ENCODE results near the gene HTRA1. TPM values are rescaled to one million over a fixed set of nuclear protein-coding genes. Genes with fewer than 3 reads are reported as not detected.
A peak's percentile ranks its signal among the peaks of the same experiment; 100 is the strongest.

The HTRA1 gene
- total RNA-seq, 1 experiment from 2014 or later: 43.1 TPM

DNA sequence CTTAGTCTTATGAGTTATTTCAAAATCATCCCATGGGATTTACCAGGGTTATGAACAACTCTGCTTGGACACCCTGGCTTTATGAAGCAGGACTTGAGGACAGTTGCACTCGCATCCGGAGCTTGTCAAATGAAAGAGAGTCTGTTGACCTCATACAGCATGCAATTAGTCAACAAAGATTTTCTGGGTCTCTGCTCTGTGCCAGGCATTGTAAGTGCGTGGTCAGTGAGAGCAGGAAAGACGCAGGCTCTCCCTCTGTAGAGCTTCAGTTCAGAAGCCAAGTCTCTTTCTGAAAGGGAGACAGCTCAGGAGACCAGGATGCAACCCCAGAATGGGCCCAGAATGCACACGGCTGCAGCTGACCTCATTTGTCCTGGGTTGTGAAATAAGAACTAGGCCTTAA lies 53.7 kb downstream of the HTRA1 start:
- no peak for DNase-seq (ENCODE audit: low read depth)

DNA sequence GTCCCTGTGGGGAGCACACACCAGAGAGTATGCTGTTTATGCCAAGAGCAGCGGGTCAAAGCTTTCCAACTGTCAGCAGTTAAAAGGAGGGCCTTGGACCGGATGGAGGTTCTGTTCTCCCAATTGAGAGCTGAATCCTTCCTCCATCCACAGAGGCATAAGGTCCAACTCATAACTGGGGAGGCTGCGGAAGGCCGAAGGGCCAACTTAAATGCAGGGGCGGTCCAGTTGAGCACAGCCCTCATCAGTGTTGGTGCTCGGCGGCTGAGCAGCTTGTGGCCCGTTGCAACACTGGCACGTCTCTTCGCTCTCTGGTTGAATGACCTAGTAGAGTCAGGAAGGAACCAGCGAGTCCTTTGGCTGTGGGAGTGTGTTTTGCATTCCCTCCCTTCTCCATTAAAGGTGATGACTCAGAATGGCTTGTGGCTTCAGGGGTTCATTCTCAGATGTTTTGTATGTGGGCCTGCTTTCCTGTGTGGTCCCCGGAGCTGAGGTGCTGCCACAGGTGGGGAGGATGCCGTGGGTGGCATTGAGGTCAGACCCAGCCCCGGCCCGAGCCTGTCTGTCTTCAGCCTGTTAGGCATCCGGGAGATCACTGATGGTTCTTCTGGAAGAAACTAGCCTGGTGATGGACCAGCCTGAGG lies 54.4 kb downstream of the HTRA1 start:
- peak; percentile 70 for DNase-seq (ENCODE audit: low read depth)

DNA sequence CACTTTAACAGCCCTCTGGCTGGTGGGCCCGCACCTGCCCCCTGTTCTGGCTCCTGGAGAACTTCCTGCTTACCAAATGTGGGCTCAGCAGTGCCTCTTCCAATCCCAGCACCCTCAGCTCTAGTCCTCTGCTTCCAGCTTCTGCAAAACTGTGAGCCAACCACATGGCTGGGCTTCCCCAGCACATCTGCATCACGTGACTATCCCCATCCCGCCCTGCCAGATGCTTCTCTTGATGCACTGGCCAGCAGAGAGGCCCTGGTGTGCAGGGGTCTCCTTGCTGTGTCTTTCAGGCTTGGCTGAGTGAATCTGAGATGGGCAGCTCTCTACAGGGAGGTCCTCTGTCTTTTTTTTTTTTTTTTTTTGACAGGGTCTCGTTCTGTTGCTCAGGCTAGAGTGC lies 55.4 kb downstream of the HTRA1 start:
- DNase-seq (ENCODE audit: low read depth): no peak

DNA sequence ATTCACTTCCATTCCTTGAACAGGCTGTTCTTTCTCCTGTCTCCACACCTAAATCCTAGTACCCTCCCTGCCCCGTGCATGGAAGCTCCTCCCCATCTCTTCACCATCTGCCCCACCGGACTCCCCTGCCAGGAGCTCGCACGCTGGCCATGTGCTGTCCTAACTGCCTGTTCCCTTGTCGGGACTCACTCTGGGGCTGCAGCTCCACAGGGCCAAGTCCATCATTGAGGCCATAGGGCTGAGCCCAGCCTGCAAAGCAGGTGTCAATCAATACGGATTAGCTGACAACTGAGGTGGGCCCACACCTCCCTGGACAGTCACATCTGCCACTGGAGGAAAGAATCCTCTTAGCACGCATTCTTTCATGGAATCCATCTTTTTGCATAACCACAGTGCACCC lies 57.8 kb downstream of the HTRA1 start:
- no peak for DNase-seq (ENCODE audit: low read depth)

DNA sequence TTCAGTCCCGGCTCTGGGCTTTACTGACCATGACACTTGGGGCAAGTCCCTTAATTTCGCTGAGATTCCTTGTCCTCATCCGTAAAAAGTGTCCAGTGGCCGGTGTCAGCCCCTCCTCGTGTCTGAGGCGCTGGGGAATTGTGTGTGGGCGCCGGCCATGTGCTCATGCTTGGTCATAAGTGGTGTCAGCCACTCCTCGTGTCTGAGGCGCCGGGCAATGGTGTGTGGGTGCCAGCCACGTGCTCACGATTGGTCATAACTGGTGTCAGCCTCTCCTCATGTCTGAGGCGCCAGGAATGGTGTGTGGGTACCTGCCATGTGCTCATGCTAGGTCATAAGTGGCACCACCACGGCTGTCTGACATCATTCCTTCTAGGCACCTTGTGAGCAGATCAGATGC lies 58.5 kb downstream of the HTRA1 start:
- no peak for DNase-seq (ENCODE audit: low read depth)

DNA sequence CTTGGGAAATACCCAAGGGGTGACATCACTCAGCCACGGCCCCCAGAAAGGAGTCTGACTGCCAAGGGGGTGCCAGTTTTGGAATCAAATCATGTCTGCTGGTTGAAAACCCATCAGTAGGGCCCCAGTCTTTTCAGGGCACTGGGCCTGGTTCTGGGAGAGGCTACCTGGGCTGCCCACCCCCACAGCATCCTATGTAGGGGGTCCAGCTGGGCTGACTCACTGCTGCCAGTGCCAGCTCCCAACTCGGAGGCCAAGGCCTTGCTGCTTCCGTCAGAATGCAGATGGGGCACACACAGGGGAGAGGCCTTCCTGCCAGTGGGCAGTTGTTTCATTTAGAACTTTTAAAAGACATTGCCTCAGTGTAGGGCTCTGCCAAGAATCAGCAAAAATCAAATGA lies 59.7 kb downstream of the HTRA1 start:
- DNase-seq (ENCODE audit: low read depth): peak; percentile 63

DNA sequence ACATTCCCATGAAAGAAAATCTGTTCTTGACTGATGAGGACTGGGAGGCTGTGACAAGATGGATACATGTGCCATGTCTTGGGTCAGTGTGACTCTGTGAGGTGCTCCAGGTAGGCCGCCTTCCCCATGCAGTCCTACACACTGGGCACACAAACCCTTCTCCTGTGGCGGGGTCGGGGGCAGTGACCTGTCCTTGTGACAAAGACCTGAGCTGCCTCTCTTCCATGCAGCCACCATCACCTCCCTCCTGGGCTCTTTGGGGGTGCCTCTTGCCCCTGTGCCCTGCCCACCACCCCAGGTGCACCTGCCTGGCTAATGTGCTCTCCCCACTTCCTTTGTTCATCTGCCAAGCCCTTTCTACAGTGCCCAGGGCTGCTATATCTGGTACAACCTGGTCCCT lies 63.5 kb downstream of the HTRA1 start:
- no peak for DNase-seq (ENCODE audit: low read depth)

DNA sequence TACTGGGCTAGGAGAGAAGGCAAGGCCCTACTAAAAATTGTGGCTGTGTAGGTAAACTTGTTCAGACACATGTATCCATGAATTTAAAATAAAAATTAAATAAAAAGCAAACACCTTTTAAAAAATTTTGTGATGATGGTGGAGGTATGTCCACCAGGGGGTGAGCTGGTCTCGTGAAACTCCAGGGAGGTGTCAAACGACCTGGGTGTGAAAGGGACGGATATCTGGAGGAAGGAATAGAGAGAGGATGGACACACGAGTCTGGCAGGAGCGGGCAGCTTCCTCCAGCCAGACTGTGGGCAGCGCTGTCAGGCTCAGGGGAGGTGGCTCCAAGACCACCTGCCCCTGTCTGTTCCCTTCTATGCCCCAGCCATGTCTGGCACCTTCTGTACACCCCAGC lies 64.4 kb downstream of the HTRA1 start:
- no peak for DNase-seq (ENCODE audit: low read depth)

DNA sequence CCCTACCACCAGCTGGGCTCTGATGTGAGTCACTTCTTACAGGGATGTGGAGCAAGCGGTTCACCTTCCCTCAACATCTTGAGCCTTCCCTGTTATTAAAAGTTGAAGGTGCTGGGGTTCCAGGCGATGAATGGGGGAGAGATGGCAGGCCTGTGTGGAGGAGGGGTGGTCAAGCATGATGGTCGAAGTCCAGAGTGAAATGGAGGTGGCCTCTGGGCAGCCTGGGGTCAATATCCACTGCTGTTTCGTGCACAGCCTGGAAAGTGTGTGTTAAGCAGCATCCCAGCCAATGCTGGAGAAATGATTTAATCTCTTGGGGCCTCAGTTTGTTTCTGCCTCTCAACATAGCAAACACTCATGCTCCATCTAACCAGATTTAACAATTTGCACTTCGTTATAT lies 65.5 kb downstream of the HTRA1 start:
- no peak for DNase-seq (ENCODE audit: low read depth)

DNA sequence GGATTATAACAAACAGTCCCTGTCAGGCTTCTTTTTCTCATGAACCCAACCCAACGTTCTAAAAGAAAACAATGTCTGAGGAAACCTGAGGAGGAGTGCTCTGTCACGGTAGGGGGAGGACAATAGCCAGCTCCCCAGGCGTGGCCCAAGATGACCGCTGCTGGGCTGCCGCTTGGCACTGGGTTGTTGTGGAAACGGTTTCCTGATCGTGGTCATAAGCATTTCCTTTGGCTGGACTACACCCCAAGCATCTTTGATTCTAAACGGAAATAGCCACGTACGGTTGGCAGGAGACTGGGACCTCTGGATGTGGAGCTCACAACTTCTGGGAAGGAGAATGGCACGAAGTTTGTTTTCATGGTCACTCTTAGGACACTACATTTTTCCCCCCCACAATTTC lies 68.8 kb downstream of the HTRA1 start:
- peak; percentile 28 for DNase-seq (ENCODE audit: low read depth)

DNA sequence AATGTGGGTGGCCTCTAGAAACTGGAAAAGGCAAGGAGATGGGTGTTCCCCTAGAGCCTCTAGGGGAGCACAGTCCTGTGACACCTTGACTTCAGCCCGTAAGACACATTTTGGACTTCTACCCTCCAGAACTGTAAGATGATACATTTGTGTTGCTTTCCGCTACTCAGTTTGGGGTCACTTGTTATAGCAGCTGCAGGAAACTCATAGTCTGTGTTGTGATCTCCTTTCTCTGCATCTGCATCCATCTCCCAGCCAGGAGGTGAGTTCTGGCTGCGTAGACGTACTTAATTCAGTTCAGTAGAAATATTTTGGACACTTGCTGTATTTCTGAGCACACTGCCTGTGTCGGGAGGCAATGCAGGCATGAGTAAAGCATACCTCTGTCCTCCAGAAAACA lies 69.9 kb downstream of the HTRA1 start:
- no peak for DNase-seq (ENCODE audit: low read depth)

DNA sequence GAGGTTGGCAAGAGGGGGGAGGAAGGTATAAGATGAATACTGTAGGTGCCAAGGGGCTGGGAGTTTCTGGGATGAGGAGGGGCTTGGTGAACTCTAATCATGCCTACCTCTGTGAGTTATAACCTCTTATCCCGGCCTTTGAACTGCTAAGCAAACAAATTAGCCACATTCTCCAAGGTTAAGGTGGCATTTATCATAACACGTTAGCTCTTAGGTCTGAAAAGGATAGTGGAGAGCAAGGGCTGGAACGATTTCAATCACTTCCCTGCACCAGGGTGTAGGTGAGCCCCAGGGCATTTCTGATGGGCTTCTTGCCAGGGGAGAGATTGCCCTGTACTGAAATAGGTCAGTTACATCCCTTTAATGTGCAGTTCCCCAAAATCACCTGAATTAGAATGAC lies 70.6 kb downstream of the HTRA1 start:
- DNase-seq (ENCODE audit: low read depth): no peak

DNA sequence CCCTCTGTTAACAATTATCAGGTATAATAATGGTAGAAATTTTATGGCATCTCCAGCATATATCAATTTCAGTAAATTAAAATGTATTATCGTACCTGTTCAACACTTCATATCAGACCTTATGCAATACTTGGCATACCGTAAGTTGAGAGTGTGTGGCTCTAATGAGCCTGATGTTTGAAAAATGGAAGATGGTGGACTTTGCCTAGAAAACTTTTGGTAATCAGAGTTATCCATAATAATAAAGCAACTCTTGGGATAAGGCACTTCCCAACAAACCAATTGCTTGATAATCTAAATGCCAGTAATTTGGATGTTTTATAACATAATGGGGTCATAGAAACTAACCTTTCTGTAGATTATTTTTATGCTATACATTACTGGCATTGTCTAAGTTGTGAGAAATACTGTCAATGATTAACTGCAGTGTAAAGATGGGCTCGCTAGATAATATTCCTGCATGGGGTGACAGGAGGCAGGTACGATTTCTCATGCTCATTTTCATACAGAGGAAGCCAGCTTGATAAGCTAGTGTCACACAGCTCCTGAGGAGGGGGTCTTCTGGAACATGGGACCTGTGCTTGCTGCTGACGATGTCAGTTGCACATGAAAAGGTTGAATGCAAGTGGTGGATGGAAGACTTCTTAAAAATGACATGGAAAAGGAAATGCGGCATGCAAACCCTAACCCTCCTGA lies 71.4 kb downstream of the HTRA1 start:
- DNase-seq (ENCODE audit: low read depth): no peak

DNA sequence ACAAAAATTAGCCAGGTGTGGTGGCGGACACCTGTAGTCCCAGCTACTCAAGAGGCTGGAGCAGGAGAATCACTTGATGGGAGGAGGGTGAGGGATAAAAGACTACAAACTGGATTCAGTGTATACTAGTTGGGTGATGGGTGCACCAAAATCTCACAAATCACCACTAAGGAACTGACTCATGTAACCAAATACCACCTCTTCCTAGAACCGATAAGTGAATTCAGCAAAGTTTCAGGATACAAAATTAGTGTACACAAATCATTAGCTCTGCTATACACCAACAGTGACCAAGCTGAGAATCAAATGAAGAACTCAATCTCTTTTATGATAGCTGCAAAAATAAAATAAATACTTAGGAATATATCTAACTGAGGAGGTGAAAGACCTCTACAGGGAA lies 76.2 kb downstream of the HTRA1 start:
- DNase-seq (ENCODE audit: low read depth): no peak

DNA sequence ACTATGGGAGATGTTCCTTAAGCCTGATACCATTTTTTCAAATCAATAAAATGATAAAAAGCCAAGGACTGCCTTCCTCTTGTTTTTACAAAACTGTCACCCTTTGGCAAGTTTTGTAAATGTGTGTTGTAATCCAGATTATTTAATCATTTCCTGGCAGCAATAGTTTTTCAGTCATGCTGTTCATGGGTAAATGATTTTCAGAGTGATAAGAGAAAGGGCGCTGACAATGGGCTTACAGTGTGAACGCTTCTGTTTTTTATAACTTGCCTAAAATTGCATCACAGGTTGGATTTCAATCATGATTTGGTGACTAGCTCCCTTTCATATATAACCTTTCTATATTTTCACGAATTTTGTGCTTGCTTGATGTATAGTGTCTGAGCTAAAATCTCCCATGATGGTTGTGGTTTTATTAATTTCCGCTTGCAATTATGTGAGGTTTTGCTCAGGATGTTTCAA lies 80.2 kb downstream of the HTRA1 start:
- no peak for DNase-seq (ENCODE audit: low read depth)

DNA sequence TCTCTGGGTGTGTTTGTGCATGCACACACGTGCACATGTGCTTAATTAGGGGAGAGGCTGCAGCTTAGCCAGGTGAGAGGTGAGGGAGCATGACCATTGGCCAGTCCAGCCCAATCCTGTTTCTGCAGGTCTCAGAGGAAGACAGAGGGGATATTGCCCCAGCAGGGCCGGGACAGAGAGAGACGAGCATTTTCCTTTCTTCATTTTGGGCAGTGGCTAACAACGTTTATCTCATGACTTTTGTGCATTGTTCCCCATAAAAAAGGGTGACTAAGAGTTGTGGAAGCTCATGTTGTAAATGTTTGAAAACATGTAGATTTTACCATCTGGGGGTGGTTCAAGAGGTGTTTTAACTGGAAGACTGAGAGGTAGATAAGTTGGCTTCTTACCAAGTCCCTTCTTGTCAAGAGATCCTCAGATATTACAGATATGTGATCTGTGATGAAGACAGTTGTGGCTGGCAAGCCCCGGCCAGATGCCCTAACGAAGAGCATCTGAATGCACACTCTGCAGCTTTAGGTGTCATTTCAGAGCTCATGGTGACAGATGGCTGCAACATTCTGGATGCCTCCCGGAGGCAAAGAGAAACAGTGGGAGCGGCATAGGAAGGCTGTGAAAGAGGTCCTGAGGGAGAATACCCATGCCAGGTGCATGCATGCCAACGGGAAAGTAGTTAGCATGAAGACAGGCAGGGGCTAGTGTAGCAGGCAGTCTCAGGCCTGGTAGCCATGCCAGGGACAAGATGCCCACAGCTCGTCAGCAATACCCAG lies 82.5 kb downstream of the HTRA1 start:
- DNase-seq (ENCODE audit: low read depth): no peak

DNA sequence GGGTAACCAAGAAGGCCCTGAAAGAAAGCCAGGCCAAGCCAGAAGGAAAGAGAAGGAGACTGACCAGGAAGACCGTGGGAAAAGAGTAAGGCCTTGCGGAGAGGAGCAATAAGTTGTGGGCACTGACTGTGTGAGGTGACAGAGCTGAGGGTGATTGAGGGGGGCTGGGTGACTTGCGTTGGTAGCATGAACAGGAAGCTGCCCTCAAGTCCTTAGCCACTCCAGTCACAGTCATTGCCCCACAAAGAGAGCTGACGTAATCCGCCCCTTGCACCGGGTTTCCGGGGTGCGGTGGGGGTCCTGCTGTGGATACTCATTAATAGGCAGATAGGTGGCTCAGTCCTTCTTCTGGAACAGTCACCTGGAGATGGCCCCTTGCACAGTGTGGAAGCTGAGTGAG lies 83.1 kb downstream of the HTRA1 start:
- DNase-seq (ENCODE audit: low read depth): no peak

DNA sequence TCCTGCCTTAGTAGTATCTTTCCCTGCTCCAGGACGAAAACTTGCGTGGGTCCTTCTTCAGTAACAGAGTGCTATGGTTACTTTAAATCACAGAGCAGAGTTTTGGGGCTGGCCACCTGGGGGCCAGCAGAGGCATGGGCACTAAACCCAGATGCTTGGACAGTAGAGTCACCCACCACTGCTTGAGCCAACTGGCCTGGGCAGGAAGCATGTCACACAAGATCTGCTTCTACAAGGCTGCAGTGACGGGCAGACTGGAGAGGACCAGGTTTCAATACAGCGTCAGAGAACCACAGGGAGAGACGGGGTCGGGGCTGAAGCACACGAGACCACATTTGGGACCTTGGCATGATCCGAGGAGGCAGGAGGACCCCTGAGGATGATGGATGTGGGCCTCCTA lies 84.9 kb downstream of the HTRA1 start:
- DNase-seq (ENCODE audit: low read depth): no peak

DNA sequence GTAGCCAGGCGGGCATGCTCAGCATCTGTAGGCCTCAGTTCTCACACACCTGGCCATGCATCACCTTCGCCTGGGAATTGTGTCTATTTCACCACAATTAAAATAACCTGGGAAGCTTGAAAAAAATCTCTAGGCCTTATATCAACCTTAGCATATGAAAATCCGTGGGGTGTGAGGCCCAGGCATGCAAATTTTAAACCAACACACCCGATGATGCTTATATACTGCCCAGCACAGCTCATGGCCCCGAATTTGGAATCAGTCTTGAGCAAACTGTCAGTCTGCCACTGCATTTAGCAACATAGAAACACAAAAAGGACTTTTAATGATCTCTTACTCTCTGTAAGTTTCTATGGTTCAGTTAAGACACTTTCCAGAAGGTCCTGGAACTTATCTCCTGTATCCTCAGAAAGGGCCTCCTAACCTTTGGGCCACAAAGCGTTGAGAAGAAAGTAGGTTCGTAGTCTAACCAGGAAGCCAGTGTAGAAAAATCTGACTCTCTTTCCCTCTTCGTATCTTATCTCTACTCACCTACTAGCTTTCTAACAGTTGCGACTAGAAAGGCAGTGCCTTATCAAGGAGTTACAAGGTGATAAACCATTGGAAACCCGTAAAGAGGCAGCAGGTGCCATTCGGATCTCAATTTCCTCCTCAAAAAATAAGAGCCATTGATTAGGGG lies 87.2 kb downstream of the HTRA1 start:
- DNase-seq (ENCODE audit: low read depth): no peak

DNA sequence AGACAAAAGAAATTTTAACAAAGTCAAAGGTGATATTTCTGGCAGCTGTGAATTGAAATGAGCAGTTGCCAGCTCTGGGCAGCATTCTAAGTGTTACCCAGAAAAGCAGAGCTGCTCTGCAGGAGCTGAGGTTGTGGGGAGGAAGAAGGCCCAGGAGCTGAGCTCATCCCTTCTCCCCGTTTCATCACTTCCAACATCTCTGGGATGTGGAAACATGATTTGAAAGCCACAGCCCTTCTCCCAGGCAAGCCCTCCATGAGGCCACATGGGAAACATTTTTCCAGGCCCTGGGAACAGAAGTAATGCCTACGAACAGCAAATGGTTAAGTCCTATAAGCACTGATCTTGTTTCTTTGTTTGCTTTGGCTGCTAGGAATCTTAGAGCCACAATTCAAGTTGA lies 88.3 kb downstream of the HTRA1 start:
- no peak for DNase-seq (ENCODE audit: low read depth)

DNA sequence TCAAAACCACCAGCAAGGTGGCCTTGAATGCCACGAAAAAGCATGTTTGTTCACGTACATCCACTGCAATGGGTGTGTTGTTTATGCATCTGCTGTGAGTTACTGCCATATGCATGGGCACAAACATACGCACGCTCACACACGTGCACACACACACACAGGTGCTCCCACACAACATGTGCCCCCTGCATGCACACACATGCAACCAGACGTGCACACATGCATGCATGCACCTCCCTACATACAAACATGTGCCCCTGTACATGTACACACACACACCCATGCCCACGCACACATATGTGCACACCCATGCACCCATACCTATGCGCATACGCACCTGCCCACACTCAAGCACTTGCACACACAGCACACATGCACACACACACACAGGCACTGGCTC lies 89.1 kb downstream of the HTRA1 start:
- DNase-seq (ENCODE audit: low read depth): no peak

DNA sequence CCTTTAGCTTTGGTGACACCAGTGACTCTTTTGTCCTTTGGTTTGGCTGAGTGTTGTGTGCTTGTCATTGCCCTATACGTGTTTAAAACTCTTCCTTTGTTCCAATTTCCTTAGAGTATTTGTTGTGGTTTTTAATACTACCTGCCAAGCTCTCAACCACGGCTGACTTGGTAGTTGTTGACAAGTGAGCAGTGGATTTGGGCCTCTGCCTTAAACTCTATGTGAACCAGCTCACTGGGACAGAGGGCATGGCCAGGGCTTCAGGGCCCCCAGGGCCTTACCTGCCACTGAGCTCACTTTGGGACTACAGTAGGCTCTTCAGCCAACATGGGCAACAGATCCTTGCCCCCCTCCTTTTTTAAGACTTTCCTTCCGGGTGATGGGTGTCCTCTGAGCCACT lies 89.6 kb downstream of the HTRA1 start:
- DNase-seq (ENCODE audit: low read depth): no peak

DNA sequence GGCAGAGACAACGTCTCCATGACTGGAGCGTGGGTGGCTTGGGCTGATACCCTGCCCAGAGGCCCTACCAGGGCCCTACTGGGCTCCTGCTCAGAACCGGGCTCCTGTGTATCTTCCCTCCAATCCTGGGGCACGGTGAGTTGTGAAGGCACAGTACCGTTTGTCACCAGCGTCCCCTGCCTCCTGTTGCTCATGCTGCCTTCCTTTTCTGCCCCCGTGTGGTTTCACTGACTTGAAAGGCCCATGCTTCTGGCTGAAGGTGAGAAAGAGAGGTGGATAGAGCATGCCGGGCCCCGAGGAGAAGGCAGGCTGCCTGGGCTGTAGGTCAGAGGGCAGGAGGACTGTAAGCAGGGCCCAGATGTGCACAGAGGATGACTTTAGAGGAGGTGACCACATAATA lies 90.1 kb downstream of the HTRA1 start:
- no peak for DNase-seq (ENCODE audit: low read depth)

All from Daoy (cell line).